ENCODE data around the gene PCDHA7.
"Not testable (repeated sequence)": the region's sequence is repeated elsewhere in the genome, so short reads cannot be mapped to it uniquely, and the experiment has no call there.

The PCDHA7 gene

GRCh38 chr5:140833993-140834392, at the start of gene PCDHA7:
Gene PCDHA7 (plus strand): TSS chr5:140834269. CDS start chr5:140834384, 115 bp downstream.
- DNase-seq: no peak

GRCh38 chr5:140785905-140786686, 48.0 kb upstream of the PCDHA7 start, which contains the start of gene PCDHA1:
Gene PCDHA1 (plus strand): TSS chr5:140786140.
- DNase-seq: peak; percentile 15

- DNase-seq: not testable (repeated sequence)
These were observed 46.6 kb upstream of the PCDHA7 start for GRCh38 chr5:140787422-140787821.

GRCh38 chr5:140787849-140788504, 46.1 kb upstream of the PCDHA7 start:
- DNase-seq: not testable (repeated sequence)

GRCh38 chr5:140791089-140791488, 43.0 kb upstream of the PCDHA7 start:
- DNase-seq: no peak

- no peak for DNase-seq
These were observed 39.3 kb upstream of the PCDHA7 start, which contains the start of gene PCDHA2 for GRCh38 chr5:140794595-140795258. Gene PCDHA2 (plus strand): TSS chr5:140794852.

GRCh38 chr5:140795259-140795641, 38.8 kb upstream of the PCDHA7 start:
- DNase-seq: no peak

GRCh38 chr5:140796072-140796717, 37.9 kb upstream of the PCDHA7 start:
- not testable (repeated sequence) for DNase-seq

- DNase-seq: no peak
These were observed 37.4 kb upstream of the PCDHA7 start for GRCh38 chr5:140796718-140797095.

GRCh38 chr5:140800816-140801493, 33.1 kb upstream of the PCDHA7 start, which contains the start of gene PCDHA3:
Gene PCDHA3 (plus strand): TSS chr5:140801057.
- peak; percentile 34 for DNase-seq

- DNase-seq: peak; percentile 1
These were observed 32.6 kb upstream of the PCDHA7 start for GRCh38 chr5:140801494-140801841.

- not testable (repeated sequence) for DNase-seq
These were observed 31.7 kb upstream of the PCDHA7 start for GRCh38 chr5:140802381-140802780.

- no peak for DNase-seq
These were observed 31.2 kb upstream of the PCDHA7 start for GRCh38 chr5:140802781-140803271.

GRCh38 chr5:140806834-140807775, 27.0 kb upstream of the PCDHA7 start, which contains the start of gene PCDHA4:
Gene PCDHA4 (plus strand): TSS chr5:140807068.
- DNase-seq: peak; percentile 27

- not testable (repeated sequence) for DNase-seq
These were observed 25.7 kb upstream of the PCDHA7 start for GRCh38 chr5:140808241-140808888.

- no peak for DNase-seq
These were observed 25.2 kb upstream of the PCDHA7 start for GRCh38 chr5:140808889-140809291.

GRCh38 chr5:140821375-140822280, 12.4 kb upstream of the PCDHA7 start, which contains the start of gene PCDHA5:
Gene PCDHA5 (plus strand): TSS chr5:140821613.
- no peak for DNase-seq

GRCh38 chr5:140822281-140822629, 11.8 kb upstream of the PCDHA7 start:
- DNase-seq: no peak

- not testable (repeated sequence) for DNase-seq
These were observed 11.1 kb upstream of the PCDHA7 start for GRCh38 chr5:140822969-140823368.
